Measurements from ENCODE around the gene FIZ1.

Gene FIZ1

DNA sequence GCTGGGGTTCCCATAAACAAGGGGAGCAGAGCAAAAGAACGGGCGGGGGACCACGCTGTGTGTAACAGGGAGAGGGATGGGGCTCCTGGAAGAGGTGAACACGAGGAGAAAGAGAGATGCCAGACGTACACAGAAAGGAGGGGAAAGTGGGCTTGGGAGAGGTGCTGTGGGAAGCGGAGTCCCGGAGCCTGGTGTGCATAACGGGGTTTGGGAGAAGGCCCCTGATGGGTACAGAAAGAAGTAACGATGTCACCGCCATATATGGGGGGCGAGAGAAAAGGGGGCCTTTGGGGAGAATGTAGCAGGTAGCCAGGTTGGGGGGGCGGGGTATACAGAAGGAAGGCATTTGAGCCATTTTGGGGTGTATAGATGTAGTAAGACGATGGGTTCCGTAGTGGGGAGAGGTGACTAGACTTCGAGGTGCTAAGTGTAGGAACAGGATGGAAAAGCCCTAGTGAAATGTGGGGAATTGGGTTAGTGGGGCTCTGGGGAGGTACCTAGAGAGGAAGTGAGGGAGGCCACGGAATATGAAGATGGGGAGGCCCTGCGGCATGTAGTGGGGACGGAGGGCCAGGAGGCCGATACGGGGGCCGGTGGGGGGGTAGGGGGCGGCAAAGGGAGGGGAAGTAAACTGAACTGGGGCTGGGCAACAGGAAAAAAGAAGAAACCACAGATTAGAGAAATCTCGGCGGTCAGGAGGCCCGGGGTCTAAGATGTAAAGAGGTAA lies 42.3 kb upstream of the FIZ1 start:
- in situ Hi-C loops (cut with HindIII; ENCODE audit: low sequenced_read_pairs): no loop called here
- H3K4me3 ChIP-seq (ENCODE audit: low read depth, low read length): peak overlapping the region; percentile 84
- TF ChIP-seq, protein P1, sequence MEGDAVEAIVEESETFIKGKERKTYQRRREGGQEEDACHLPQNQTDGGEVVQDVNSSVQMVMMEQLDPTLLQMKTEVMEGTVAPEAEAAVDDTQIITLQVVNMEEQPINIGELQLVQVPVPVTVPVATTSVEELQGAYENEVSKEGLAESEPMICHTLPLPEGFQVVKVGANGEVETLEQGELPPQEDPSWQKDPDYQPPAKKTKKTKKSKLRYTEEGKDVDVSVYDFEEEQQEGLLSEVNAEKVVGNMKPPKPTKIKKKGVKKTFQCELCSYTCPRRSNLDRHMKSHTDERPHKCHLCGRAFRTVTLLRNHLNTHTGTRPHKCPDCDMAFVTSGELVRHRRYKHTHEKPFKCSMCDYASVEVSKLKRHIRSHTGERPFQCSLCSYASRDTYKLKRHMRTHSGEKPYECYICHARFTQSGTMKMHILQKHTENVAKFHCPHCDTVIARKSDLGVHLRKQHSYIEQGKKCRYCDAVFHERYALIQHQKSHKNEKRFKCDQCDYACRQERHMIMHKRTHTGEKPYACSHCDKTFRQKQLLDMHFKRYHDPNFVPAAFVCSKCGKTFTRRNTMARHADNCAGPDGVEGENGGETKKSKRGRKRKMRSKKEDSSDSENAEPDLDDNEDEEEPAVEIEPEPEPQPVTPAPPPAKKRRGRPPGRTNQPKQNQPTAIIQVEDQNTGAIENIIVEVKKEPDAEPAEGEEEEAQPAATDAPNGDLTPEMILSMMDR (IDR thresholded peaks at IDR 0.05; ENCODE audit: low read depth, low read length): no peak
- no peak for DNase-seq (ENCODE audit: low read depth, low spot score)

- TF ChIP-seq, protein P1 (IDR thresholded peaks at IDR 0.05; ENCODE audit: low read depth, low read length): no peak
Measured at GRCh38 chr19:55640577-55641425, 41.5 kb upstream of the FIZ1 start, which contains the start of gene ZNF580. ZNF580 (plus strand) TSS chr19:55641002; CDS start chr19:55642509, 1,507 bp downstream.

DNA sequence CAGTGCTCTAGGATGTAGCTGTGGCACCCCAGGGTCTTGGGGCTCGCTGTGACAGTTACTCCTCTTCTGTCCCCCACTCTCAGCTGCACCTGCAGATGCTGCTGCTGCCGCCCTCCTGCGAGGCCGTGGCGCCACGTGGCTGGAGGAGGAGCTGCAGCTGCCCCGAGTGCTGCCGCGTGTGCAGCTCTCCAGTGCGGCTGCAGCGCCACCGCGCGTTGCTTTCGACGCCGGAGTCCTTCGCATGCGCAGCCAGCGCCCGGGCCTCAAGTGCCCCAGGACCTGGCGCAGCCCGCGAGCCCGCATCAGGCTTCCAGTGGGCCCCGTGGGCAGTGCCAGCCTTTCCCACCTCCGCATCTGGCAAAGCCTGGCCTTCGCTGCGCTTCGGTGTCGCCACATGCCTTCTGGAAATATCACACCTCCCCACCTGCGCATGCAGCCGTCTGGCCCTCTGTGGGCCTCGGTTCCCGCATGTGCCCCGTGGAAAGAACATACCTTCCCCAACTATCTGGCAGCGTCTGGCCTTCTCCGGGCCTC lies 40.8 kb upstream of the FIZ1 start:
- in situ Hi-C loops (cut with HindIII; ENCODE audit: low sequenced_read_pairs): no loop called here
- peak; percentile 59 for DNase-seq (ENCODE audit: low read depth, low spot score)
- TF ChIP-seq, protein P1 (IDR thresholded peaks at IDR 0.05; ENCODE audit: low read depth, low read length): peak; percentile 33
- peak overlapping the region; percentile 84 for H3K4me3 ChIP-seq (ENCODE audit: low read depth, low read length)

More at GRCh38 chr19:55640577-55641425, 41.5 kb upstream of the FIZ1 start, which contains the start of gene ZNF580:
- peak; percentile 88 for DNase-seq (ENCODE audit: low read depth, low spot score)
- peak within 1 kb of the TSS; percentile 84 for H3K4me3 ChIP-seq (ENCODE audit: low read depth, low read length)
- in situ Hi-C loops (cut with HindIII; ENCODE audit: low sequenced_read_pairs): no loop called here

GRCh38 chr19:55638864-55639359 lies 39.6 kb upstream of the FIZ1 start:
- H3K4me3 ChIP-seq (ENCODE audit: low read depth, low read length): no peak overlapping the region
- TF ChIP-seq, protein P1 (IDR thresholded peaks at IDR 0.05; ENCODE audit: low read depth, low read length): peak; percentile 50
- DNase-seq (ENCODE audit: low read depth, low spot score): no peak
- in situ Hi-C loops (cut with HindIII; ENCODE audit: low sequenced_read_pairs): no loop called here

GRCh38 chr19:55637534-55637933 lies 38.2 kb upstream of the FIZ1 start:
- TF ChIP-seq, protein P1 (IDR thresholded peaks at IDR 0.05; ENCODE audit: low read depth, low read length): no peak
- in situ Hi-C loops (cut with HindIII; ENCODE audit: low sequenced_read_pairs): no loop called here
- no peak overlapping the region for H3K4me3 ChIP-seq (ENCODE audit: low read depth, low read length)
- no peak for DNase-seq (ENCODE audit: low read depth, low spot score)

GRCh38 chr19:55636723-55637122 lies 37.4 kb upstream of the FIZ1 start:
- in situ Hi-C loops (cut with HindIII; ENCODE audit: low sequenced_read_pairs): no loop called here
- no peak overlapping the region for H3K4me3 ChIP-seq (ENCODE audit: low read depth, low read length)
- TF ChIP-seq, protein P1 (IDR thresholded peaks at IDR 0.05; ENCODE audit: low read depth, low read length): no peak
- DNase-seq (ENCODE audit: low read depth, low spot score): no peak
